HepG2 (cell line): ENCODE measurements around the gene AHR. TPM values are rescaled to one million over a fixed set of nuclear protein-coding genes. Genes with fewer than 3 reads are reported as not detected.

Source experiments
- ATF7-NPFF ChIP-seq: sonication (generic); formaldehyde crosslinking; IDR thresholded peaks from 2 replicates; pipeline ENCODE4 v1.8.1; 2023; ENCODE audit warnings: mild to moderate bottlenecking, low read depth, missing genetic modification reagents, moderate library complexity
- BHLHE40 ChIP-seq: IDR thresholded peaks from 2 replicates; pipeline ENCODE4 v1.6.1; 2011; ENCODE audit warnings: low read length, improper control_type of control experiment
- CBX1 ChIP-seq: IDR thresholded peaks from one replicate; pipeline ENCODE4 v1.6.1; 2016; ENCODE audit warnings: antibody characterized with exemption, low read depth
- GATA4 ChIP-seq: sonication (generic); IDR thresholded peaks from 2 replicates; pipeline ENCODE4 v1.6.1; 2016; ENCODE audit warnings: antibody characterized with exemption, low read depth, borderline replicate concordance
- HDAC2 ChIP-seq: sonication (generic); formaldehyde crosslinking; IDR thresholded peaks from 2 replicates; pipeline ENCODE4 v1.4.0; 2020; ENCODE audit warnings: missing genetic modification reagents
- HMG20A ChIP-seq: IDR thresholded peaks from 2 replicates; pipeline ENCODE4 v1.6.1; 2016; ENCODE audit warnings: borderline replicate concordance
- MBNL3 ChIP-seq: fragments of 250-450 bp; sonication (Bioruptor Pico); conservative IDR thresholded peaks from 2 replicates; pipeline ENCODE4 v1.8.0; 2022; ENCODE audit warnings: mild to moderate bottlenecking, inconsistent platforms
- MTF1 ChIP-seq: sonication (generic); formaldehyde crosslinking; IDR thresholded peaks from 2 replicates; pipeline ENCODE4 v1.5.0; 2020; ENCODE audit warnings: missing genetic modification reagents
- MYNN ChIP-seq: sonication (generic); formaldehyde crosslinking; IDR thresholded peaks from 2 replicates; pipeline ENCODE4 v1.4.0; 2020; ENCODE audit warnings: mild to moderate bottlenecking, low read depth, missing genetic modification reagents
- PAWR ChIP-seq: sonication (generic); formaldehyde crosslinking; IDR thresholded peaks from 2 replicates; pipeline ENCODE4 v1.4.0; 2020; ENCODE audit warnings: missing genetic modification reagents, mild to moderate bottlenecking, borderline replicate concordance
- PHB2 ChIP-seq: fragments of 450-650 bp; IDR thresholded peaks from 2 replicates; pipeline ENCODE4 v1.6.1; 2018; ENCODE audit not compliant: partially characterized antibody
- TCF7 ChIP-seq: sonication (generic); IDR thresholded peaks from 2 replicates; pipeline ENCODE4 v1.6.1; 2016; ENCODE audit warnings: antibody characterized with exemption, low read depth
- TRIM24 ChIP-seq: sonication (generic); formaldehyde crosslinking; IDR thresholded peaks from 2 replicates; pipeline ENCODE4 v1.8.0; 2022; ENCODE audit warnings: mild to moderate bottlenecking, missing genetic modification reagents
- ZFP36L2 ChIP-seq: sonication (generic); formaldehyde crosslinking; IDR thresholded peaks from 2 replicates; pipeline ENCODE4 v1.4.0; 2020; ENCODE audit warnings: missing genetic modification reagents
- ZNF101 ChIP-seq: sonication (generic); formaldehyde crosslinking; IDR thresholded peaks from 2 replicates; pipeline ENCODE4 v1.4.0; 2020; ENCODE audit warnings: mild to moderate bottlenecking, low read depth, missing genetic modification reagents, borderline replicate concordance
- ZNF446 ChIP-seq: sonication (generic); formaldehyde crosslinking; IDR thresholded peaks from 2 replicates; pipeline ENCODE4 v1.5.0; 2020; ENCODE audit warnings: mild to moderate bottlenecking, missing genetic modification reagents
- ZNF780A ChIP-seq: sonication (generic); formaldehyde crosslinking; IDR thresholded peaks from 2 replicates; pipeline ENCODE4 v1.8.0; 2022; ENCODE audit warnings: mild to moderate bottlenecking, missing genetic modification reagents, moderate library complexity
- ZNF782 ChIP-seq: sonication (generic); formaldehyde crosslinking; IDR thresholded peaks from 2 replicates; pipeline ENCODE4 v1.4.0; 2020; ENCODE audit warnings: missing genetic modification reagents, mild to moderate bottlenecking, borderline replicate concordance
- ZNF850 ChIP-seq: sonication (generic); formaldehyde crosslinking; conservative IDR thresholded peaks from 2 replicates; pipeline ENCODE4 v1.9.0; 2021; ENCODE audit warnings: mild to moderate bottlenecking, missing genetic modification reagents
- ZSCAN9 ChIP-seq: IDR thresholded peaks from 2 replicates; pipeline ENCODE4 v1.6.1; 2016; ENCODE audit warnings: borderline replicate concordance
- polyA plus RNA-seq, 8 experiments: library from polyadenylated mRNA; depleted of rRNA in 3 of 8; stranded (reverse) in 7 of 8; unstranded in 1 of 8; fragments of >200 nt; fragmentation: Illumina TruSeq in 4 of 8; extraction: Trizol in 4 of 8; gene quantifications; 2 replicates each; pipeline versions ENCODE4 v1.2.1 to v1.2.3, GENCODE V29; 2011 to 2016; ENCODE audit warnings: low read depth in 4 of 8, missing spikeins in 1 of 8, mixed read lengths in 1 of 8; ENCODE audit not compliant: insufficient read depth in 1 of 8
- total RNA-seq, 5 experiments: library from RNA; depleted of rRNA; stranded (reverse); fragments of >200 nt; fragmentation: Illumina TruSeq; extraction: Trizol; gene quantifications; 2 replicates each; pipeline ENCODE4 v1.2.3, GENCODE V29; 2016; ENCODE audit warnings: low read depth in 1 of 5
- TF ChIP-seq, protein P1 (sequence below): sonication (generic); formaldehyde crosslinking; IDR thresholded peaks from 2 replicates; pipeline ENCODE4 v1.8.1; 2023; ENCODE audit warnings: mild to moderate bottlenecking, missing genetic modification reagents
- TF ChIP-seq, protein P2 (sequence below), 2 experiments: IDR thresholded peaks; 2 replicates each; pipeline ENCODE4 v1.6.1; 2011 to 2012; ENCODE audit warnings: low read length in 2 of 2, borderline replicate concordance in 1 of 2, low read depth in 1 of 2, mild to moderate bottlenecking in 1 of 2, moderate library complexity in 1 of 2
- TF ChIP-seq, protein P3 (sequence below): sonication (generic); formaldehyde crosslinking; IDR thresholded peaks from 2 replicates; pipeline ENCODE4 v1.5.0; 2020; ENCODE audit warnings: mild to moderate bottlenecking, missing genetic modification reagents
- TF ChIP-seq, protein P4 (sequence below): sonication (generic); formaldehyde crosslinking; IDR thresholded peaks from 2 replicates; pipeline ENCODE4 v1.5.0; 2020; ENCODE audit warnings: missing genetic modification reagents

AHR gene
- total and polyA plus RNA-seq, 2 of the 13 experiments (the other 11 are each of a cell fraction or from before 2014, with no cell fraction given): 9.0 to 31.3 TPM

DNA sequence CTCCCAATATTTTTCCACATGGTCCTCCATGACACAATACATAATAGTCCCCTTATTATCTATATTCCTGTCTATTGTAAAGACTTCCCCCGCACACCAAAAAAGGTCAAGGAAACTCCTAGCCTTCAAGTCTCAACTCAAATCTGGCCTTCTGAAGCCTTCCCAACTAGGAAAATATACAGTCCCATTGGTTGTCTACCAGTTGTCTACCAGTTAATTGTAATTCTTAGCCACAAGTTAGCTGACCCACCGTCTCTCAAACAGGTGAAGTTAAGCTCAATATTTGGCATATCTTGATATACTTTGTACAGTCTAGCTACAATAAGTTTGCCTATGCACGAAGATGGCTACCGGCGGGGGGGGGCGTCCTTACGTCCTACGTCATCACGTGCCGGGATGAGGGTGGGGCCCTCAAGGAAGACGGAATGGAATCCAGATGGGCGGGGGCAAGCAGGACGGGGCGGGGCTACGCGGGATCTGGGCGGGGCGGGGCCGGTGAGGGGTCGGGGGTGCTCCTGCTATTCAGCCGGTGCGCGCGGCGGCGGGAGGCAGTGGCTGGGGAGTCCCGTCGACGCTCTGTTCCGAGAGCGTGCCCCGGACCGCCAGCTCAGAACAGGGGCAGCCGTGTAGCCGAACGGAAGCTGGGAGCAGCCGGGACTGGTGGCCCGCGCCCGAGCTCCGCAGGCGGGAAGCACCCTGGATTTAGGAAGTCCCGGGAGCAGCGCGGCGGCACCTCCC is at the start of gene AHR (continued):
- TF ChIP-seq, protein P1, sequence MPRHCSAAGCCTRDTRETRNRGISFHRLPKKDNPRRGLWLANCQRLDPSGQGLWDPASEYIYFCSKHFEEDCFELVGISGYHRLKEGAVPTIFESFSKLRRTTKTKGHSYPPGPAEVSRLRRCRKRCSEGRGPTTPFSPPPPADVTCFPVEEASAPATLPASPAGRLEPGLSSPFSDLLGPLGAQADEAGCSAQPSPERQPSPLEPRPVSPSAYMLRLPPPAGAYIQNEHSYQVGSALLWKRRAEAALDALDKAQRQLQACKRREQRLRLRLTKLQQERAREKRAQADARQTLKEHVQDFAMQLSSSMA (CRISPR knock-in tag): 0 out of 2 replicates have a peak, but pooled peaks have one; percentile 17
- no peak for TF ChIP-seq ZNF101 (CRISPR knock-in tag)
- peak; percentile 35; the same call in 1 of the 2 replicates for TF ChIP-seq ZSCAN9 (CRISPR knock-in tag)
- no peak; the same call in 1 of the 2 replicates for TF ChIP-seq HMG20A (CRISPR knock-in tag)
- TF ChIP-seq ZNF850 (CRISPR knock-in tag): no peak
- no peak for TF ChIP-seq PAWR (CRISPR knock-in tag)
- TF ChIP-seq ZNF446 (CRISPR knock-in tag): no peak
- no peak for TF ChIP-seq TRIM24 (CRISPR knock-in tag)
- TF ChIP-seq HDAC2: no peak
- TF ChIP-seq MTF1 (CRISPR knock-in tag): no peak
- TF ChIP-seq, protein P2, sequence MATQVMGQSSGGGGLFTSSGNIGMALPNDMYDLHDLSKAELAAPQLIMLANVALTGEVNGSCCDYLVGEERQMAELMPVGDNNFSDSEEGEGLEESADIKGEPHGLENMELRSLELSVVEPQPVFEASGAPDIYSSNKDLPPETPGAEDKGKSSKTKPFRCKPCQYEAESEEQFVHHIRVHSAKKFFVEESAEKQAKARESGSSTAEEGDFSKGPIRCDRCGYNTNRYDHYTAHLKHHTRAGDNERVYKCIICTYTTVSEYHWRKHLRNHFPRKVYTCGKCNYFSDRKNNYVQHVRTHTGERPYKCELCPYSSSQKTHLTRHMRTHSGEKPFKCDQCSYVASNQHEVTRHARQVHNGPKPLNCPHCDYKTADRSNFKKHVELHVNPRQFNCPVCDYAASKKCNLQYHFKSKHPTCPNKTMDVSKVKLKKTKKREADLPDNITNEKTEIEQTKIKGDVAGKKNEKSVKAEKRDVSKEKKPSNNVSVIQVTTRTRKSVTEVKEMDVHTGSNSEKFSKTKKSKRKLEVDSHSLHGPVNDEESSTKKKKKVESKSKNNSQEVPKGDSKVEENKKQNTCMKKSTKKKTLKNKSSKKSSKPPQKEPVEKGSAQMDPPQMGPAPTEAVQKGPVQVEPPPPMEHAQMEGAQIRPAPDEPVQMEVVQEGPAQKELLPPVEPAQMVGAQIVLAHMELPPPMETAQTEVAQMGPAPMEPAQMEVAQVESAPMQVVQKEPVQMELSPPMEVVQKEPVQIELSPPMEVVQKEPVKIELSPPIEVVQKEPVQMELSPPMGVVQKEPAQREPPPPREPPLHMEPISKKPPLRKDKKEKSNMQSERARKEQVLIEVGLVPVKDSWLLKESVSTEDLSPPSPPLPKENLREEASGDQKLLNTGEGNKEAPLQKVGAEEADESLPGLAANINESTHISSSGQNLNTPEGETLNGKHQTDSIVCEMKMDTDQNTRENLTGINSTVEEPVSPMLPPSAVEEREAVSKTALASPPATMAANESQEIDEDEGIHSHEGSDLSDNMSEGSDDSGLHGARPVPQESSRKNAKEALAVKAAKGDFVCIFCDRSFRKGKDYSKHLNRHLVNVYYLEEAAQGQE (IDR thresholded peaks at IDR 0.05; ENCODE audit: borderline replicate concordance in 1 of 2, low read depth in 1 of 2, low read length in 2 of 2): peak in 1 of 2 experiments; percentile 72; a peak in 1 of 4 replicates
- peak; percentile 72; the same call in 1 of the 2 replicates for TF ChIP-seq ZNF780A (CRISPR knock-in tag)
- no peak for TF ChIP-seq TCF7
- TF ChIP-seq, protein P3, sequence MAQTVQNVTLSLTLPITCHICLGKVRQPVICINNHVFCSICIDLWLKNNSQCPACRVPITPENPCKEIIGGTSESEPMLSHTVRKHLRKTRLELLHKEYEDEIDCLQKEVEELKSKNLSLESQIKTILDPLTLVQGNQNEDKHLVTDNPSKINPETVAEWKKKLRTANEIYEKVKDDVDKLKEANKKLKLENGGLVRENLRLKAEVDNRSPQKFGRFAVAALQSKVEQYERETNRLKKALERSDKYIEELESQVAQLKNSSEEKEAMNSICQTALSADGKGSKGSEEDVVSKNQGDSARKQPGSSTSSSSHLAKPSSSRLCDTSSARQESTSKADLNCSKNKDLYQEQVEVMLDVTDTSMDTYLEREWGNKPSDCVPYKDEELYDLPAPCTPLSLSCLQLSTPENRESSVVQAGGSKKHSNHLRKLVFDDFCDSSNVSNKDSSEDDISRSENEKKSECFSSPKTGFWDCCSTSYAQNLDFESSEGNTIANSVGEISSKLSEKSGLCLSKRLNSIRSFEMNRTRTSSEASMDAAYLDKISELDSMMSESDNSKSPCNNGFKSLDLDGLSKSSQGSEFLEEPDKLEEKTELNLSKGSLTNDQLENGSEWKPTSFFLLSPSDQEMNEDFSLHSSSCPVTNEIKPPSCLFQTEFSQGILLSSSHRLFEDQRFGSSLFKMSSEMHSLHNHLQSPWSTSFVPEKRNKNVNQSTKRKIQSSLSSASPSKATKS (CRISPR knock-in tag): no peak
- TF ChIP-seq PHB2: no peak
- TF ChIP-seq, protein P4, sequence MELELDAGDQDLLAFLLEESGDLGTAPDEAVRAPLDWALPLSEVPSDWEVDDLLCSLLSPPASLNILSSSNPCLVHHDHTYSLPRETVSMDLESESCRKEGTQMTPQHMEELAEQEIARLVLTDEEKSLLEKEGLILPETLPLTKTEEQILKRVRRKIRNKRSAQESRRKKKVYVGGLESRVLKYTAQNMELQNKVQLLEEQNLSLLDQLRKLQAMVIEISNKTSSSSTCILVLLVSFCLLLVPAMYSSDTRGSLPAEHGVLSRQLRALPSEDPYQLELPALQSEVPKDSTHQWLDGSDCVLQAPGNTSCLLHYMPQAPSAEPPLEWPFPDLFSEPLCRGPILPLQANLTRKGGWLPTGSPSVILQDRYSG (CRISPR knock-in tag): peak; percentile 36; the same call in 1 of the 2 replicates
- TF ChIP-seq ZNF782 (CRISPR knock-in tag): no peak
- no peak for TF ChIP-seq MYNN (CRISPR knock-in tag)
- TF ChIP-seq ZFP36L2: no peak
- TF ChIP-seq GATA4: no peak; the same call in 1 of the 2 replicates
- TF ChIP-seq BHLHE40: no peak
- peak; percentile 72; the same call in 1 of the 2 replicates for TF ChIP-seq ATF7-NPFF (CRISPR knock-in tag)
- no peak for TF ChIP-seq CBX1
- no peak for TF ChIP-seq MBNL3
